NCI-H2196 treated with DMSO at 0.1 percent for 48 hours (cell line): ENCODE results near the gene ATP10A.
"Not testable (repeated sequence)": the region's sequence is repeated elsewhere in the genome, so short reads cannot be mapped to it uniquely, and the experiment has no call there.

Experiments
- DNase-seq: peaks from one replicate; lab custom pipeline; 2025; ENCODE audit not compliant: unreplicated experiment; lab: John Stamatoyannopoulos, UW

The ATP10A gene

GRCh38 chr15:25859838-25860645 lies 3.1 kb downstream of the ATP10A start:
- DNase-seq, result no peak

- DNase-seq, result no peak
Measured at GRCh38 chr15:25858952-25859760, 4.0 kb downstream of the ATP10A start.

GRCh38 chr15:25856059-25856458 lies 7.1 kb downstream of the ATP10A start:
- DNase-seq, result not testable (repeated sequence)

GRCh38 chr15:25852661-25853524 lies 10.2 kb downstream of the ATP10A start:
- DNase-seq, result no peak

- no peak for DNase-seq
Measured at GRCh38 chr15:25852027-25852426, 11.1 kb downstream of the ATP10A start.

- no peak for DNase-seq
Measured at GRCh38 chr15:25850154-25851111, 12.7 kb downstream of the ATP10A start.

GRCh38 chr15:25849157-25849921 lies 13.8 kb downstream of the ATP10A start:
- no peak for DNase-seq

- no peak for DNase-seq
Measured at GRCh38 chr15:25848784-25849156, 14.4 kb downstream of the ATP10A start.

GRCh38 chr15:25848325-25848724 lies 14.8 kb downstream of the ATP10A start:
- no peak for DNase-seq

- DNase-seq, result no peak
Measured at GRCh38 chr15:25847051-25847450, 16.1 kb downstream of the ATP10A start.

GRCh38 chr15:25846377-25846776 lies 16.8 kb downstream of the ATP10A start:
- no peak for DNase-seq

- DNase-seq, result no peak
Measured at GRCh38 chr15:25844981-25845680, 18.0 kb downstream of the ATP10A start.

- no peak for DNase-seq
Measured at GRCh38 chr15:25844542-25844941, 18.6 kb downstream of the ATP10A start.

GRCh38 chr15:25844076-25844475 lies 19.1 kb downstream of the ATP10A start:
- no peak for DNase-seq

- no peak for DNase-seq
Measured at GRCh38 chr15:25839638-25840156, 23.4 kb downstream of the ATP10A start.

GRCh38 chr15:25838871-25839195 lies 24.3 kb downstream of the ATP10A start:
- no peak for DNase-seq

GRCh38 chr15:25838191-25838870 lies 24.8 kb downstream of the ATP10A start:
- DNase-seq, result no peak

GRCh38 chr15:25832158-25832557 lies 31.0 kb downstream of the ATP10A start:
- no peak for DNase-seq
